HG03066 (cell line): ENCODE results near the gene LAMA2.

Experiments
- ATAC-seq: cut with Tn5 transposase; IDR thresholded peaks from one replicate; pipeline ENCODE4 v1.9.1; 2021; ENCODE audit warnings: low read depth; ENCODE audit not compliant: unreplicated experiment

LAMA2 gene

DNA sequence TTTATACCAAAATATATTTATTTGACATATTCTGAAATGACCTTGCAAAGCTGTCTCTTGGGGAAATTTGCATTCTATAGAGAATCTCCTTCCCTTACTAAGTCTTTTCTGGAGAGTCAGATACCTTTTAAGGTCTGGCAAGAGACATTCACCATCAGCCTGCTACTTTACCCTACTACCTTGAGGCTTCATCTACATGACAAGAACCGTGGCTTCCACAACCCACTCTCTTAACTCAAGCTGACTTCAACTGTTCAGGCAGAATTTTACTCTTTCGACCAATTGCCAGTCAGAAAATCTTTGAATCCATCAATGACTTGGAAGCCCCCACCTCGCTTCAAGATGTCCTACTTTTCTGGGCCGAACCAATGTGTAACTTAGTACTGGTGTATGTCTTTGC lies 314.2 kb downstream of the LAMA2 start:
- ATAC-seq = no peak

DNA sequence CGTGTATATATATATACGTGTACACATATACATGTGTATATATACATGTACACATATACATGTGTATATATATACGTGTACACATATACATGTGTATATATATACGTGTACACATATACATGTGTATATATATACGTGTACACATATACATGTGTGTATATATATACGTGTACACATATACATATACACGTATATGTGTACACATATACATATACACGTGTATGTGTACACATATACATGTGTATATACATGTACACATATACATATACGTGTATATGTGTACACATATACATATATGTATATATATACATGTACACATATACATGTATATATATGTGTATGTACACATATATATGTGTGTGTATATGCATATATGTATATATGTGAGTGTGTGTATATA lies 317.2 kb downstream of the LAMA2 start:
- ATAC-seq = no peak

- no peak for ATAC-seq
Observed at GRCh38 chr6:129203190-129203900, 320.4 kb downstream of the LAMA2 start.

DNA sequence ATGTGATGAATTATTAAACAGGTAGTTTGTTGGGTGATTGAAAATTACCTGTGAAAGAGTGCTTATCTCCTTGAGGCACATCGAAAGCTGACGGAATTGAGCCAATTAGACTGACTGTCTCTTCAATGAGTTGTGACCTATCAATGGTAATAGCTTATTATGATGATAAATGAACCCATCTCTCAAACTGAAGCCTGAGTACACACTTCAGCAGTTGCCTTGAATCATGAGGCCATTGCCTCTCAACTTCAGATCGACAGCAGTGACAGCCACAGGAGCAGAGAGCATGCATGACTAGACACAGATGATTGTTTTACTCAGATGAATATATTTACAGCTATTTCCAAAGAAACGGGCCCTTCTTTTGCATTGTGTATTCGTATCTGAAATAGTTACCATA lies 323.9 kb downstream of the LAMA2 start:
- ATAC-seq = no peak

DNA sequence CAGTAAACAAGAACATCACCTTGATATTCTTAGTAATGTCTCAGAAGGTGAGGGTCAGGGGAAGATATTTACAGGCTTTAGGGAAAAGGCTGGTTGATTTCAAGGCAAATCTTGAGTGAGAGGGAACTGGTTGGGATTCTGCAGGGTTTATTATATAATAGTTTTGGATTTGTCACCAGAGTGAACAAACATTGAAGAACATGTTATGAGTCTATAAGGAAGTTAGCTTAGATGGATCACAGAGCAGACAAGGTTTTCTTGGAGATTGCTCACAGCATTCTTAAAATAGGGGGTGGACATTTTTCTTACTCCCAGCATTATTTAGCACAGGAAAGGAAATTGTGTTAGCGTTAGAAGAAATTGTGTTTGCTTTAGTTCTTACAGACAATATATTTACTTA lies 324.9 kb downstream of the LAMA2 start:
- ATAC-seq = no peak

- ATAC-seq = no peak
Observed at GRCh38 chr6:129208415-129209034, 325.6 kb downstream of the LAMA2 start.

DNA sequence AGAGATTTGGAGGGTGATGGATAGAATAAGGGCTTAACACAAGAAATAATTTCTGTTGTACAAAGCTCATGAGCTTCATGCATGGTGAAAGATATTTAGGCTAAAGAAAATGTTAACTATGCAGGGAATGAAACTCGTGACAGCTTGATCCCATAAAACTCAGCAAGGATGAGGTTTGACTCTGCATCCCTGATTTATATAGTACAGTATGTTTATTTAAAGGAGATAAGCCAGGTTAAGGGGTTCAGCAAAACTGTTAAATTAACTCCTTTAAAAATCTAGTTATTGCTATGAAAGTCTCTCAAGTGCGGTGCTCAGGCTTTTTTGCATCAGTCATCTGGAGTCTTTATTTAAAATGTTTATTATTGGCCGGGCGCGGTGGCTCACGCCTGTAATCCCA lies 326.4 kb downstream of the LAMA2 start:
- ATAC-seq = no peak

- no peak for ATAC-seq
Observed at GRCh38 chr6:129210684-129211083, 327.7 kb downstream of the LAMA2 start.

DNA sequence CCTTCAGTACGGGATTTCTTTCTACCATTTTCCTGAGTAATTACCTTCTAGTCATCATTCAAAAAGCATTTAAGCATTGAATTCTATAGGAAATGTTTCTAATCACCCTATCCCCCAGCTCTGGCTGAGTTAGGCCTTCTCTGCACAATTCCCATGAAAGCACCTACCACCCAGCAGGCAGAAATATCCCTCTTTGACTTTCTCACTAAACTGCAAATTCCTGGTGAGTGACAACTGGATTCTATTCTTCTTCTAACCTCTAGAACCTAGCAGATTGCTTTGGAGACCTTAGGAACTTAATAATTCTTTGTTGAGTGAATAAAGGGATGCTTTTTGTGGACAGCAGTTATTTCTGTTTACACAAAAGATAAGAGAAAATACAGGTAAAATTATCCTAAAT lies 328.7 kb downstream of the LAMA2 start:
- ATAC-seq = no peak

DNA sequence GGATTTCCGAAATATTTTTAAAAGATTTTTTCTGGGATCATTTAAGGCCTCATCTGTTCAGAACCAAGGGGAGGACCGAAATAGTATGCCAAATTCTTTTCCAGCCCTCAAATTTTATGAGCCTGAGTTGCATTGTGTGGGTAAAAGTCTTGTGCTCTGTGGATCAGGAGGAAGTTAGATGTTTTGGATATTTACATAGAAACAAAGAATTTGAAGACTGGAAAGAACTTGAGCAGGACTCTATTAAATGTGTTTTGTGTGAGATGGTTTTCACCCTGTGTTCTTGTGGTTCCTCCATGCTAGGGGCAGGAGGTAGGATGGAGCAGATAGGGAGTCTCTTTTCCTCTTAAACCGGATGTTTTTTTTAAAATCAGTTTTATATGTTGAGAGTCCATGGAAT lies 329.1 kb downstream of the LAMA2 start:
- ATAC-seq = no peak

GRCh38 chr6:129215246-129215645 lies 332.3 kb downstream of the LAMA2 start:
- ATAC-seq = no peak

DNA sequence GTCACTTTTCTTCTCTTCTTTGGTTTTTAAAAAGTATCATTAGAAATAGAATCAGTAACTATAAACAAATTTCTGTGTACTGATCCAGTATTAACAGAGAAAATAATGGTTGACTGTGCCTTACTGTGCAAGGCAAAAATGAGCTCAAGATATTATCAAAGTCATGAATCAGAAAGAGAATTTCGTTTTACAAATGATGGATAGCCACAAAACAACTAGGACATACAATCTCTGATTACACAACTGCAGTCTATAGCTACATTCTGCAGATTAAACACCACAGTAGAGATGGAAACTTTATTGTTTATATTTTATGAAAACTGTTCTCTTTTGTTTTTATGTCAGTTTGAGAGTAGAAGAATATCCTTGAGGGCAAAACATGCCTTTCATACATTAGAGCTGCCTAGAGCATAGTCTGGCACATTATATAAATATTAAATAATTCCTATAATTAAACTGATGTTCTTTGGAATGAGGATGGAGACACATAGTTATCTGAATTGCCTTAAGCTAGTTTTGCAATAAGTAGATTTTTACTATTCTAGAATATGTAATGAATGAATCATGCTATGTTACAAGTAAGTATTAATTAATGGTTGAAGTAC lies 333.1 kb downstream of the LAMA2 start:
- no peak for ATAC-seq

GRCh38 chr6:129217701-129218100 lies 334.8 kb downstream of the LAMA2 start:
- no peak for ATAC-seq

- ATAC-seq = no peak
Observed at GRCh38 chr6:129233458-129234134, 350.7 kb downstream of the LAMA2 start.

DNA sequence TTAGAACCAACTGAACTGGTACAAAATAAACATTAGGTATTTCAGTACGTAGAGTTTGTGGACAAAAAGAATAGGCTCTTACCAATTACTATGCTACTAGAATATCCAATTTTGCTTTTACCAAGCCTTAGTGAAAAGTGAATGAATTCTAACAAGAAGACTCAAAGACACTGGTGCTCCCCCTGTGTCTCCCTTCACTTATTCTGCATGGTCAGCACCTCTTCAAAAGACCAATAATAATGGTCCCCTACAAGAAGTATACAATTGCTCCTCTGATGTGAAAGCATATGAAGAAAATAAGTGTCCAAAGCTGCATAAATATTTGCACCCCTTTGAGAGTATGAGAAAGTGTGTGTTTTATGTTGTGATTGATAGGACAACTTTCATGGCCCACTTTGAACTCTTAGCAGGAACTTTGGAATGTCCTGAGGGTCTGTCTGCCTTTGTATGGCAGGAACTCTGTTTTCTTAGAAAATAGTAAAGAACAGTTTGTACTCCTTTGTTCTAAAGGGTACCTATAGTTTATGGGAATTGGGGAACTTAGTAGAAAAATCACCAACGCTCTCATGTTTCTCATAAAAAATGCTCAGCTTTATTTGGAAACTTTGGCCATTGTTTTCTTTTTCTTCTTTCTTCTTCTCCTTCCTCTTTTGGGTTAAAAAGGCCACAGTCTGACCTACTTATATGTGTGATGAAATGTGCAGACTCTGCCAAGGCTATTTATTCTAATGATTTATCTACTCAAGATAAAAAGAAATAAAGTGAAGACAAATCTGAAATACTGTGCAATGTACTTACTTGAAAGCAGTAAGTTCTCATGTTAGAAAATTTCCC lies 352.4 kb downstream of the LAMA2 start:
- ATAC-seq = no peak

GRCh38 chr6:129236001-129236517 lies 353.1 kb downstream of the LAMA2 start:
- ATAC-seq = peak; percentile 67

GRCh38 chr6:129238991-129239390 lies 356.1 kb downstream of the LAMA2 start:
- no peak for ATAC-seq

GRCh38 chr6:129239825-129240491 lies 357.0 kb downstream of the LAMA2 start:
- ATAC-seq = no peak

DNA sequence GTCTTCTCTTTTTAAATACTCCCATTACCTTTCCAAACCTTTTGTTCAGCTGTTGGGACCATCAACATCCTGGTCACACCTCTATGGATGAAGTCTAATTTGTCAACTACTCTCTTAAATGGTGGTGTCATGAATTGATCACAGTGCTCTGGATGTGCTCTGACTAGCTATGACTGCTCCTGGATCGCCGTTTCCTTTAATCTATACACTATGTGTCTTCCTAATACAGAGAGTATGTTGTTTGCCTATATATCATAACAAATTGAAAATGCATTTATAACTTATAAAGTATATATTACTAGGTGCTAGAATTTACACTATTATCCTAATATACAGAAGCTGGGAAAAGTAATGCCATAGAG lies 357.5 kb downstream of the LAMA2 start:
- ATAC-seq = no peak

GRCh38 chr6:129242546-129242945 lies 359.6 kb downstream of the LAMA2 start:
- ATAC-seq = no peak
